ENCODE measurements around the gene ITFG1. TPM values are rescaled to one million over a fixed set of nuclear protein-coding genes. Genes with fewer than 3 reads are reported as not detected.
A peak's percentile ranks its signal among the peaks of the same experiment; 100 is the strongest.

The ITFG1 gene
- total RNA-seq, 1 experiment from 2014 or later, result 20.0 TPM

DNA sequence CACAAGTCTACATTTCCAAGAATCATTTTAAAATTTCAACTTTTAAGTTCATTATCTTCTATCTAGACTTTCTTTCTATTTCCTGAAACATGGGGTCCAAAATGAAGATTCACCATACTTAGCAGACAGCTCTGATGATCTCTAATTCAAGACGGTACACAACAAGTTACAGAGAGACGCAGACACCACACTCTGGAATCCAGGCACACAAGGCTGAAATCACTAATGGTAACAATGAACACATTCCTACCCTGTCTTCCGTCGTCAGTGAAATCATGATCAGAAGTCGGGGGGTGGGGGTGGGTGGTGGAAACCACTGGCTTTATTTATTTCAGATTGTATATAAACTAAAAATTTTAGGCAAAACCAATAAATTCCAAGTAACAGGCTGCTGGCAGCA, 78.5 kb downstream of the ITFG1 start:
- H3K4me3 ChIP-seq (ENCODE audit: low read length), result no peak overlapping the region
- H3K27ac ChIP-seq (ENCODE audit: low read length), result no peak overlapping the region
- H3F3A ChIP-seq (ENCODE audit: low read length, unreplicated experiment), result no peaks in the 10 kb centered on the region
- ChIA-PET POLR2A (ENCODE audit: unreplicated experiment) (no interaction called here), CTCF (no interaction called here)
- no peaks in the 10 kb centered on the region for H3K9me3 ChIP-seq (ENCODE audit: low read length)
- no peak for ATAC-seq
- no peak overlapping the region for H3K4me2 ChIP-seq (ENCODE audit: low read length)
- peaks cover 3% of the 10 kb centered on the region; the same call in 1 of the 2 replicates for H3K4me1 ChIP-seq (ENCODE audit: insufficient read depth, low read length)
- H3K79me2 ChIP-seq (ENCODE audit: low read length), result no peaks in the 10 kb centered on the region
- H2AFZ ChIP-seq (ENCODE audit: low read length), result no peak overlapping the region
- H4K20me1 ChIP-seq (ENCODE audit: low read length), result no peaks in the 10 kb centered on the region
- no peaks in the 10 kb centered on the region for H3K9me2 ChIP-seq (replicated peaks; ENCODE audit: low read length)
- TF ChIP-seq CTCF (conservative IDR thresholded peaks at IDR 0.05; ENCODE audit: low read depth, low read length), result no peak
- TF ChIP-seq EZH2 (IDR thresholded peaks at IDR 0.05; ENCODE audit: low read length, unreplicated experiment), result no peak
- no peak for TF ChIP-seq EZH2phosphoT487 (IDR thresholded peaks at IDR 0.05; ENCODE audit: borderline replicate concordance, low read length)
- no peaks in the 10 kb centered on the region for H3K27me3 ChIP-seq (ENCODE audit: low read length)
- no TSS peak for BruUV-seq (replicated peaks)
- H3K9ac ChIP-seq (ENCODE audit: low read length), result no peak overlapping the region
- intact Hi-C loops (cut with micrococcal nuclease), result no loop called here
- H3K36me3 ChIP-seq (ENCODE audit: low read depth, low read length), result no peaks in the 10 kb centered on the region
- no peak for DNase-seq

GRCh38 chr16:47377154-47377553, 83.7 kb downstream of the ITFG1 start:
- Histone ChIP-seq H3K9me2 (replicated peaks; ENCODE audit: low read length) (no peaks in the 10 kb centered on the region), H3K27me3 (ENCODE audit: low read length) (no peaks in the 10 kb centered on the region), H4K20me1 (ENCODE audit: low read length) (no peaks in the 10 kb centered on the region), H3K27ac (ENCODE audit: low read length) (no peak overlapping the region), H3K4me2 (ENCODE audit: low read length) (no peak overlapping the region), H3K9ac (ENCODE audit: low read length) (no peak overlapping the region), H2AFZ (ENCODE audit: low read length) (no peak overlapping the region), H3K36me3 (ENCODE audit: low read depth, low read length) (no peaks in the 10 kb centered on the region), H3K9me3 (ENCODE audit: low read length) (no peaks in the 10 kb centered on the region), H3K4me3 (ENCODE audit: low read length) (no peak overlapping the region), H3K79me2 (ENCODE audit: low read length) (no peaks in the 10 kb centered on the region), H3K4me1 (ENCODE audit: insufficient read depth, low read length) (peaks cover 6% of the 10 kb centered on the region; the same call in 1 of the 2 replicates), H3F3A (ENCODE audit: low read length, unreplicated experiment) (no peaks in the 10 kb centered on the region)
- ChIA-PET CTCF (interaction anchor here (0.7 kb wide), 1 partner anchor 74 kb away, joined by 4 read pairs; no protein-coding TSS in a partner anchor), POLR2A (ENCODE audit: unreplicated experiment) (no interaction called here)
- ATAC-seq (no peak), DNase-seq (peak; percentile 44)
- TF ChIP-seq EZH2 (IDR thresholded peaks at IDR 0.05; ENCODE audit: low read length, unreplicated experiment) (no peak), CTCF (conservative IDR thresholded peaks at IDR 0.05; ENCODE audit: low read depth, low read length) (no peak), EZH2phosphoT487 (IDR thresholded peaks at IDR 0.05; ENCODE audit: borderline replicate concordance, low read length) (no peak)
- intact Hi-C loops (cut with micrococcal nuclease), result no loop called here
- BruUV-seq (replicated peaks), result no TSS peak

- Histone ChIP-seq H4K20me1 (ENCODE audit: low read length) (no peaks in the 10 kb centered on the region), H3K9me3 (ENCODE audit: low read length) (no peaks in the 10 kb centered on the region), H3K79me2 (ENCODE audit: low read length) (no peaks in the 10 kb centered on the region), H3K27me3 (ENCODE audit: low read length) (no peaks in the 10 kb centered on the region), H3K4me3 (ENCODE audit: low read length) (no peak overlapping the region), H3K9me2 (replicated peaks; ENCODE audit: low read length) (no peaks in the 10 kb centered on the region), H3F3A (ENCODE audit: low read length, unreplicated experiment) (no peaks in the 10 kb centered on the region), H3K4me1 (ENCODE audit: insufficient read depth, low read length) (peaks cover 6% of the 10 kb centered on the region; the same call in 1 of the 2 replicates), H3K36me3 (ENCODE audit: low read depth, low read length) (no peaks in the 10 kb centered on the region), H3K9ac (ENCODE audit: low read length) (no peak overlapping the region), H3K27ac (ENCODE audit: low read length) (no peak overlapping the region), H3K4me2 (ENCODE audit: low read length) (no peak overlapping the region), H2AFZ (ENCODE audit: low read length) (no peak overlapping the region)
- ChIA-PET POLR2A (ENCODE audit: unreplicated experiment) (no interaction called here), CTCF (no interaction called here)
- no peak for ATAC-seq
- no TSS peak for BruUV-seq (replicated peaks)
- intact Hi-C loops (cut with micrococcal nuclease), result no loop called here
- TF ChIP-seq EZH2phosphoT487 (IDR thresholded peaks at IDR 0.05; ENCODE audit: borderline replicate concordance, low read length) (no peak), EZH2 (IDR thresholded peaks at IDR 0.05; ENCODE audit: low read length, unreplicated experiment) (no peak), CTCF (conservative IDR thresholded peaks at IDR 0.05; ENCODE audit: low read depth, low read length) (no peak)
- no peak for DNase-seq
Measured at GRCh38 chr16:47375423-47375822, 85.4 kb downstream of the ITFG1 start.

All from PC-3 (cell line).